Measurements from ENCODE around the gene GAL.

GAL gene

DNA sequence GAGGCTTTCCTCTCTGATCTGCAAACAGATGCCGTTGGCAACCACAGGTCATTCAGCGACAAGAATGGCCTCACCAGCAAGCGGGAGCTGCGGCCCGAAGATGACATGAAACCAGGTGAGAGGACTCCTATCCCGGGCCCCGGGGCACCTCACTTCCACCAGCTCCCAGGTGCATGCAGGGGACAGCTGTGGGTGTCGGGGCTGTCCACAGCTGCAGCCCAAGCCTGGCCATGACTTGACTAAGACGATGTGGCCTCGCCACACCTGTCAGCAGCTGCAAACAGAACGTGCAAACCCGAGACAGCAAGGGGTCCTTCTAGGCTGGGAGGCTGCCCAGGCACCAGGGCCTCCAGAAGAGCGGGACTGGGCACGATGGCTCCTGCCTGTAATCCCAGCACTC lies 3.6 kb downstream of the GAL start:
- no peaks in the 10 kb centered on the region for H3K36me3 ChIP-seq (replicated peaks; ENCODE audit: low read depth, low read length)
- no peak overlapping the region for H3K27ac ChIP-seq (ENCODE audit: low read length)
- peaks cover 17% of the 10 kb centered on the region; the same call in 1 of the 2 replicates for H3K27me3 ChIP-seq (ENCODE audit: low read depth, low read length)
- H3K79me2 ChIP-seq (ENCODE audit: low read length), result no peaks in the 10 kb centered on the region
- no peaks in the 10 kb centered on the region for H3K4me1 ChIP-seq (ENCODE audit: low read length)
- no peak overlapping the region for H3K4me2 ChIP-seq (ENCODE audit: low read length)
- no peak overlapping the region for H2AFZ ChIP-seq (ENCODE audit: low read depth, low read length)
- TF ChIP-seq, protein P1, sequence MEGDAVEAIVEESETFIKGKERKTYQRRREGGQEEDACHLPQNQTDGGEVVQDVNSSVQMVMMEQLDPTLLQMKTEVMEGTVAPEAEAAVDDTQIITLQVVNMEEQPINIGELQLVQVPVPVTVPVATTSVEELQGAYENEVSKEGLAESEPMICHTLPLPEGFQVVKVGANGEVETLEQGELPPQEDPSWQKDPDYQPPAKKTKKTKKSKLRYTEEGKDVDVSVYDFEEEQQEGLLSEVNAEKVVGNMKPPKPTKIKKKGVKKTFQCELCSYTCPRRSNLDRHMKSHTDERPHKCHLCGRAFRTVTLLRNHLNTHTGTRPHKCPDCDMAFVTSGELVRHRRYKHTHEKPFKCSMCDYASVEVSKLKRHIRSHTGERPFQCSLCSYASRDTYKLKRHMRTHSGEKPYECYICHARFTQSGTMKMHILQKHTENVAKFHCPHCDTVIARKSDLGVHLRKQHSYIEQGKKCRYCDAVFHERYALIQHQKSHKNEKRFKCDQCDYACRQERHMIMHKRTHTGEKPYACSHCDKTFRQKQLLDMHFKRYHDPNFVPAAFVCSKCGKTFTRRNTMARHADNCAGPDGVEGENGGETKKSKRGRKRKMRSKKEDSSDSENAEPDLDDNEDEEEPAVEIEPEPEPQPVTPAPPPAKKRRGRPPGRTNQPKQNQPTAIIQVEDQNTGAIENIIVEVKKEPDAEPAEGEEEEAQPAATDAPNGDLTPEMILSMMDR (IDR thresholded peaks at IDR 0.05; ENCODE audit: low read depth, low read length), result no peak
- TF ChIP-seq EZH2phosphoT487 (IDR thresholded peaks at IDR 0.05; ENCODE audit: low read depth), result no peak
- H4K20me1 ChIP-seq (ENCODE audit: insufficient read depth, low read length), result no peaks in the 10 kb centered on the region
- H3K9ac ChIP-seq (ENCODE audit: low read length), result no peak overlapping the region
- H3K9me3 ChIP-seq (ENCODE audit: insufficient read depth, low read length), result no peaks in the 10 kb centered on the region
- no peak overlapping the region for H3K4me3 ChIP-seq (ENCODE audit: low read length)

DNA sequence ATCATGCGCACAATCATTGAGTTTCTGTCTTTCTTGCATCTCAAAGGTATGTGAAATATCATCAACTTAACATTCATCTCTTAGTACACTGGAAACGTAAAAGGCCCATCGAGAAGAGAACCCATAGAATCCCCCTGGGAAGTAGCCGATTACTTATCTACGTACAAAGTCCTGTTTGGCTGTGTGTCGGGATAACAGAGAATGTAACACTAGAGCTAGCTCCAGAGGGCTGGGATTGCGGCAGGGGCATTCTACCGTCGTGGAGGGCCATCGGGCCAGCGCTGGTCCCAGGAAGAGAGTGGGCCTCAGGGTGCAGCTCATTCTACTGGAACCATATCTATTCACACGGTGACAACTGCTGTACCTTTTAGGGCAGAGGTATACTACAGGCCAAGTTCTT lies 4.5 kb downstream of the GAL start:
- Histone ChIP-seq H4K20me1 (ENCODE audit: insufficient read depth, low read length) (no peaks in the 10 kb centered on the region), H3K27me3 (ENCODE audit: low read depth, low read length) (peaks cover 17% of the 10 kb centered on the region; the same call in 1 of the 2 replicates), H3K27ac (ENCODE audit: low read length) (no peak overlapping the region), H3K79me2 (ENCODE audit: low read length) (no peaks in the 10 kb centered on the region), H3K9me3 (ENCODE audit: insufficient read depth, low read length) (no peaks in the 10 kb centered on the region), H3K9ac (ENCODE audit: low read length) (no peak overlapping the region), H3K4me3 (ENCODE audit: low read length) (no peak overlapping the region), H2AFZ (ENCODE audit: low read depth, low read length) (no peak overlapping the region), H3K36me3 (replicated peaks; ENCODE audit: low read depth, low read length) (no peaks in the 10 kb centered on the region), H3K4me1 (ENCODE audit: low read length) (no peaks in the 10 kb centered on the region), H3K4me2 (ENCODE audit: low read length) (no peak overlapping the region)
- no peak for TF ChIP-seq EZH2phosphoT487 (IDR thresholded peaks at IDR 0.05; ENCODE audit: low read depth)
- TF ChIP-seq, protein P1 (IDR thresholded peaks at IDR 0.05; ENCODE audit: low read depth, low read length), result no peak

DNA sequence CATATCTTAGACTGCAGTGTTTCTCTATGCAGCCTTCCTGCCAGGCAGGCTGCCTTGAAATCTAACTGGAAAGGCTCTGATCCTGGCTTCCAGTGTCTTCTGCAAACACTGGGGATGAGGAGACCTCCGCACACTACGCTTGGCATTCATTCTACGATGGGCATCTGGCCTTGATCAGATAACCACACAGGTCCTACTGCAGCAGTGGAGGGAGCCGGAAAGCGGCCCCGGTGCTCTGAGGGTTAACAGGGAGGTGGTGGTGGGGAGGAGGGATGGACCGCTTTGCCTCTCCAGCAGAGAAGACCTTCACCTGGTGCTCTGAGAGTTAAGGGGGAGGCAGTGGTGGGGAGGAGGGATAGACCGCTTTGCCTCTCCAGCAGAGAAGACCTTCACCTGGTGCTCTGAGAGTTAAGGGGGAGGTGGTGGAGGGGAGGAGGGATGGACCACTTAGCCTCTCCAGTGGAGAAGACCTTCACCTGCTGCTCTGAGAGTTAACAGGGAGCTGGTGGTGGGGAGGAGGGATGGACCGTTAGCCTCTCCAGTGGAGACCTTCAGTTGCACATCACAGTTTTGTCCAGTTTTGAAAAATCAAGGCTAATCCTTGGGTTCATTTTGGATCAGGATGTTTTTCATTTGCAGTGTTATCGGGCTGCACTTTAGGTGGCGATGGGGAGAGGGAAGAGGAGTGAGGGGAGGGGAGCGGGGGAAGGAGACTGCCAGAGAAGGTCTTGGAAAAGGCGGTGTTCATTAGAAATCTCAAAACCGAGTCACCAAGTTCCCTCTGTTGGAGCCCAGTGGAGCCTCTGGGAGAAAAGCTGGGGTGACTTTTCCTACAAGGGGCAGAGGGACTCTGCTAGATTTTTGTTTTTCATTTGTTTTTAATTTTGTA lies 5.6 kb downstream of the GAL start:
- Histone ChIP-seq H2AFZ (ENCODE audit: low read depth, low read length) (no peak overlapping the region), H3K27ac (ENCODE audit: low read length) (no peak overlapping the region), H3K36me3 (replicated peaks; ENCODE audit: low read depth, low read length) (no peaks in the 10 kb centered on the region), H3K9me3 (ENCODE audit: insufficient read depth, low read length) (no peaks in the 10 kb centered on the region), H3K9ac (ENCODE audit: low read length) (no peak overlapping the region), H3K4me1 (ENCODE audit: low read length) (no peaks in the 10 kb centered on the region), H3K79me2 (ENCODE audit: low read length) (no peaks in the 10 kb centered on the region), H3K4me2 (ENCODE audit: low read length) (no peak overlapping the region), H3K4me3 (ENCODE audit: low read length) (no peak overlapping the region), H3K27me3 (ENCODE audit: low read depth, low read length) (peaks cover 21% of the 10 kb centered on the region; the same call in 1 of the 2 replicates), H4K20me1 (ENCODE audit: insufficient read depth, low read length) (no peaks in the 10 kb centered on the region)
- no peak for TF ChIP-seq EZH2phosphoT487 (IDR thresholded peaks at IDR 0.05; ENCODE audit: low read depth)
- TF ChIP-seq, protein P1 (IDR thresholded peaks at IDR 0.05; ENCODE audit: low read depth, low read length), result no peak

DNA sequence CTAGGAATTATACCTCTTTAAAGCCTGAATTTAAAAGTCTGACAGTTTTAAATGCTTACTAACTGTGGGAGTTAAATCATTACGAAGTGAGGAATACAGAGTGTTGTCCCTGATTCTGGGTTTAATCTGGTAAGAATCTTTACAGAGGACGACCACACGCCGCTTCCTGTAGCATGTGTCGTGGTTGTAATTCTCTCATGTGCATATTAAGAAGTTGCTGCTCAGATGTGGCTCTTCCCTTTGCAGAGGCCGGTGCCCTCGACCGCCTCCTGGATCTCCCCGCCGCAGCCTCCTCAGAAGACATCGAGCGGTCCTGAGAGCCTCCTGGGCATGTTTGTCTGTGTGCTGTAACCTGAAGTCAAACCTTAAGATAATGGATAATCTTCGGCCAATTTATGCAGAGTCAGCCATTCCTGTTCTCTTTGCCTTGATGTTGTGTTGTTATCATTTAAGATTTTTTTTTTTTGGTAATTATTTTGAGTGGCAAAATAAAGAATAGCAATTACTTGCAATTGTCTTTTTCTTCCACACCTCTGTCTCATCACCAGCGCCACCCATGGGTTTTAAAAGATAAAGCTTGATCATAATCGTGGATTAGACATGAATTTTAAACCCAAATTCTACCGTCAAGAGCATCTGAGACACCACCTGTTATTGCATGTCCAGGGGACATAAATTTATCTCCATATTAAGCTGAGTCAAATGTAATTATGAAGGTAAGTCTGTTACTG lies 6.5 kb downstream of the GAL start:
- Histone ChIP-seq H3K4me1 (ENCODE audit: low read length) (no peaks in the 10 kb centered on the region), H3K79me2 (ENCODE audit: low read length) (no peaks in the 10 kb centered on the region), H3K36me3 (replicated peaks; ENCODE audit: low read depth, low read length) (no peaks in the 10 kb centered on the region), H3K4me3 (ENCODE audit: low read length) (no peak overlapping the region), H3K4me2 (ENCODE audit: low read length) (no peak overlapping the region), H3K9me3 (ENCODE audit: insufficient read depth, low read length) (no peaks in the 10 kb centered on the region), H3K27me3 (ENCODE audit: low read depth, low read length) (peaks cover 29% of the 10 kb centered on the region; the same call in 1 of the 2 replicates), H3K27ac (ENCODE audit: low read length) (no peak overlapping the region), H3K9ac (ENCODE audit: low read length) (no peak overlapping the region), H2AFZ (ENCODE audit: low read depth, low read length) (no peak overlapping the region), H4K20me1 (ENCODE audit: insufficient read depth, low read length) (no peaks in the 10 kb centered on the region)
- TF ChIP-seq, protein P1 (IDR thresholded peaks at IDR 0.05; ENCODE audit: low read depth, low read length), result peak; percentile 39
- TF ChIP-seq EZH2phosphoT487 (IDR thresholded peaks at IDR 0.05; ENCODE audit: low read depth), result no peak
